ENCODE data around the gene SLC16A14. TPM values are rescaled to one million over a fixed set of nuclear protein-coding genes. Genes with fewer than 3 reads are reported as not detected.
A peak's percentile ranks its signal among the peaks of the same experiment; 100 is the strongest.
"Not testable (repeated sequence)": the region's sequence is repeated elsewhere in the genome, so short reads cannot be mapped to it uniquely, and the experiment has no call there.

Gene SLC16A14
- polyA plus RNA-seq (2013, experiment 1 of 2; ENCODE audit: insufficient read length), result 0.26 TPM
- 0.60 TPM for polyA plus RNA-seq (2013, experiment 2 of 2; ENCODE audit: insufficient read length)

- peak; percentile 49 for DNase-seq
These were observed at the start of gene SLC16A14 for GRCh38 chr2:230068651-230069055. SLC16A14 (minus strand) TSS chr2:230068924; CDS start chr2:230059352, 9,572 bp downstream.

- no peak for DNase-seq
These were observed 38.0 kb upstream of the SLC16A14 start for GRCh38 chr2:230106771-230107170.

GRCh38 chr2:230101967-230102366 lies 33.2 kb upstream of the SLC16A14 start:
- not testable (repeated sequence) for DNase-seq

GRCh38 chr2:230097841-230098240 lies 29.1 kb upstream of the SLC16A14 start:
- DNase-seq, result no peak

- no peak for DNase-seq
These were observed 28.7 kb upstream of the SLC16A14 start for GRCh38 chr2:230097424-230097823.

- DNase-seq, result no peak
These were observed 22.2 kb upstream of the SLC16A14 start for GRCh38 chr2:230090967-230091366.

GRCh38 chr2:230085201-230085600 lies 16.5 kb upstream of the SLC16A14 start:
- DNase-seq, result no peak

- DNase-seq, result no peak
These were observed 9.3 kb upstream of the SLC16A14 start for GRCh38 chr2:230077851-230078547.

GRCh38 chr2:230076819-230077218 lies 8.1 kb upstream of the SLC16A14 start:
- no peak for DNase-seq

- DNase-seq, result no peak
These were observed 7.4 kb upstream of the SLC16A14 start for GRCh38 chr2:230075988-230076631.

GRCh38 chr2:230071421-230071820 lies 2.7 kb upstream of the SLC16A14 start:
- no peak for DNase-seq

- no peak for DNase-seq
These were observed 678 bp upstream of the SLC16A14 start for GRCh38 chr2:230069402-230069801.

GRCh38 chr2:230068016-230068650 lies 591 bp downstream of the SLC16A14 start:
- peak; percentile 30 for DNase-seq

GRCh38 chr2:230060672-230061293 lies 7.9 kb downstream of the SLC16A14 start:
- DNase-seq, result no peak

GRCh38 chr2:230053753-230054478 lies 14.8 kb downstream of the SLC16A14 start:
- DNase-seq, result peak; percentile 18

GRCh38 chr2:230052299-230052698 lies 16.4 kb downstream of the SLC16A14 start:
- peak; percentile 30 for DNase-seq

GRCh38 chr2:230050136-230050535 lies 18.6 kb downstream of the SLC16A14 start:
- no peak for DNase-seq

GRCh38 chr2:230048010-230048671 lies 20.6 kb downstream of the SLC16A14 start:
- DNase-seq, result no peak

GRCh38 chr2:230046491-230046890 lies 22.2 kb downstream of the SLC16A14 start:
- no peak for DNase-seq

- DNase-seq, result no peak
These were observed 25.3 kb downstream of the SLC16A14 start for GRCh38 chr2:230043461-230043860.

GRCh38 chr2:230043025-230043424 lies 25.7 kb downstream of the SLC16A14 start:
- DNase-seq, result no peak

GRCh38 chr2:230042195-230042594 lies 26.5 kb downstream of the SLC16A14 start:
- DNase-seq, result no peak

All from fibroblast of skin of scalp (primary cell).